KOPT-K1 (cell line): ENCODE data around the gene CCER1.

ENCODE experiments used
- H3K27ac ChIP-seq: fragments of 200-600 bp; sonication (generic); 2 replicates; pipeline ENCODE4 v1.5.1; 2016; ENCODE audit warnings: antibody characterized with exemption, mild to moderate bottlenecking, low read depth, low read length; ENCODE audit not compliant: poor library complexity, severe bottlenecking
- H3K36me3 ChIP-seq: fragments of 200-600 bp; sonication (generic); 2 replicates; pipeline ENCODE4 v1.5.1; 2017; ENCODE audit warnings: antibody characterized with exemption, mild to moderate bottlenecking, low read length, moderate library complexity; ENCODE audit not compliant: insufficient read depth
- H3K9me3 ChIP-seq: fragments of 200-600 bp; sonication (generic); 2 replicates; pipeline ENCODE4 v1.5.1; 2017; ENCODE audit warnings: antibody characterized with exemption, low read length, mild to moderate bottlenecking; ENCODE audit not compliant: insufficient read depth, poor library complexity, severe bottlenecking

The CCER1 gene

DNA sequence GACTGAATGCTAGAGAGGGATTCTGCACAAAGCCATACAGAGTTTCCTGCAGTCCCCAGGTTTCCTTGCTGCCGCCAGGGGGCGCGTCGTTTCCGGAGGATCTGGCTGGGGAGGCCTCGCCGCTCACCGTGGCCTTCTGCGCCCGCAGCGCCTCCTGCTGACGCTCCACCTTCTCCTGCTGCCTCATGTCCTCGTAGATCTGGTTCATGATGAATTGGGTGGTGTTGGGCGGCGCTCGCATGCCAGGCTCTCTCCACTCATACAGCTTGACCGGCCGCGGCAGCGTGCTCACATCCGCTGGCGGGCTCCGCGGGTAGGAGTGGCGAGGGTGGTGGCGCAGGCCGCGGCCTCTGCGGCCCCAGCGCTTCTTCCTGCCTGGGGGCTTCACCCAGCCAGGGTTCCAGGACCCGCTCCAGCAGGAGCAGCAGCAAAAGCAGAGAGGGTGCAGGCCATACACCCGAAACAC is 987 bp downstream of the CCER1 start:
- Histone ChIP-seq H3K36me3 (no peaks in the 10 kb centered on the region), H3K9me3 (no peaks in the 10 kb centered on the region), H3K27ac (no peak overlapping the region)

DNA sequence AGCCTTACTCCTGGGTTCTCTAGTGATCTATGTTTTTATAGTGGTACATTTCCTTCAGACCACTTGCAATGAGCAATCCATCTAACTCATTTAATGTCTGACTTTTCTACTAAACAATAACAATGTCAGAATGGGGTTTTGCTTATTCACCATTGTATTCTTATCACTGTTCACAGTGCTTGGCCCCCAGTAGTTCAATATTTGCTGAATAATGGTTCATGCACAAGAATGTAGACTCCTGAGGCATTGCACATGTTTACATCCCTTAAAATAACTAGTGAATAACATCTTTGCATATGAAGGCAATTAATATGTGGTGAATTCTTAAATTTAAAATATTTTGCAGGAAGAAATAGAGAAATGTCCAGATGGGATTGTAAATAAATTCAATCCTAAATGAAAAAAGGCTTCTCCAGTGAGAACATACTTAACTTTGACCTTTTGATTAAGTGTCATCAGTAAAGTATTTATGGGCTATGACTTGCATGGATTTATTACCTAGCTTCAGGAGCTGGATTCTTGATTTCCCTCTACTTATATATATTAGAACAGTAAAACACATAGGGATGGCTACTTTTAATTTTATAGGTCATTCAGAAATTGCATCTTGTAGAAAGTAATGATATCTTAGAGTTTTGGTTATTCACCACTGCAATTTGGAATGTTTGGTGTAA is 3.4 kb downstream of the CCER1 start:
- Histone ChIP-seq H3K27ac (no peak overlapping the region), H3K36me3 (no peaks in the 10 kb centered on the region)

DNA sequence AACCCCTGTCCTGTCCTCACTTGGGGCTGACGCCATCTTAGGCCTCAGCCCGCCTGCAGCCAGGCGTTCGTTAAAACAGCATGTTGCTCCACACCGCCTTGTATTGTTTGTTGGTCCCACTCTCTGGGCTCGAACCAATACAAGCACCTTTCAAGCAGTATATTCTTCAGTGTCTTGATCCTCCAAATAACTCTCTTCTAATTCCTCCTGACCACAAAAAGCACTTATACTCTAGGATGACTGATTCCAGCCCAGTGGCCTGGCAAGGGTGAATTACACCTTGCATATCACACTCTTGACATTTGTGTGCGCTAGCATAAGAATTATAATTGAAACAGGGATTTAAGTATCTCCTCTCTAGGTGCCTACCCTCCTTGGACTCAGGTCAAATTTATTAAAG is 7.1 kb downstream of the CCER1 start:
- no peaks in the 10 kb centered on the region for H3K36me3 ChIP-seq
- no peak overlapping the region for H3K27ac ChIP-seq
- H3K9me3 ChIP-seq, result no peaks in the 10 kb centered on the region

More for the DNA sequence above, 3.4 kb downstream of the CCER1 start:
- no peaks in the 10 kb centered on the region for H3K9me3 ChIP-seq

DNA sequence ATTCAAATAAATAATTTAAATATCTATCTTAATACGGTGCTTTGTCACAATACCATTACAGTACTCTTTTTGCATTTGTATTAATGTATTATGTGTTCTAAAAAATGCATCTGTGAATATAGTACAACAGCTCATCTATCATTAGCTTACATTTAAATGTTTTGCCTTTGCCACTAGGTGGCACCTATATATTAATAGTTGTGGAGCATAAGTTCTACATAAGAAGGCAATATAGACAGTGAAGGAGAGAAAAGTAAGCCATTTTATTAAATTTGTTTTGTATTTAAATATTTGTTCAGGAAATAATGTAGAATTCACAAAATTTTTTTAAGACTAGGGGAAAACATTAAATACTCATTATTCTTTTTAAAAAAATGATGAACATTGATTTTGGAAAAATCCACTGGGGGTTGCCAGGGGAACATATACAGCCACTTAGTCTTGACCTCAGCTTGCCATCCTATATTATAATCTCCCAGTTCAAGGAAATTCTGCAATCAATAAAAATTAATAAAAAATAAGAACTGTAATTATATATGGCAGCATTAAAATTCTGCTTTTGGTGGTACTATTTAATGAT is 9.8 kb downstream of the CCER1 start:
- Histone ChIP-seq H3K9me3 (no peaks in the 10 kb centered on the region), H3K36me3 (no peaks in the 10 kb centered on the region), H3K27ac (no peak overlapping the region)

DNA sequence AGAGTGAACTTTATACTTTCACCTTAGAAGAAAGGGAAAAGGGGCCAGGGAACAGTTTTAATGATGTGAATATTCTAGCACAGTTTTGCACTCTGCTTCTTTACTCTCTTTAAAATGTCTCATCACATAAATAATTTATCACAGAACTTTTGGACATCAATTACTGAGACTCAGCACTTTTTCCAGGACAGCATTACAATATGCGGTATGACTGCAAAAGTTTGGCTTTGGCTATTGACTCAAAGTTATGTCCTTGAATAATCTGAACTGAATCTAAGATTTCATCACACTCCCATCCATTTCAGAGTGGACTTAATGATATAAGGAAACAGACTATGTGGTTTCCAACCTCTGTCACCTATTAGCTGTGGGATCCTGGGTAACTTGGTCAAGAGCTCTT is 11.7 kb downstream of the CCER1 start:
- H3K9me3 ChIP-seq, result no peaks in the 10 kb centered on the region
- H3K27ac ChIP-seq, result no peak overlapping the region
- no peaks in the 10 kb centered on the region for H3K36me3 ChIP-seq

DNA sequence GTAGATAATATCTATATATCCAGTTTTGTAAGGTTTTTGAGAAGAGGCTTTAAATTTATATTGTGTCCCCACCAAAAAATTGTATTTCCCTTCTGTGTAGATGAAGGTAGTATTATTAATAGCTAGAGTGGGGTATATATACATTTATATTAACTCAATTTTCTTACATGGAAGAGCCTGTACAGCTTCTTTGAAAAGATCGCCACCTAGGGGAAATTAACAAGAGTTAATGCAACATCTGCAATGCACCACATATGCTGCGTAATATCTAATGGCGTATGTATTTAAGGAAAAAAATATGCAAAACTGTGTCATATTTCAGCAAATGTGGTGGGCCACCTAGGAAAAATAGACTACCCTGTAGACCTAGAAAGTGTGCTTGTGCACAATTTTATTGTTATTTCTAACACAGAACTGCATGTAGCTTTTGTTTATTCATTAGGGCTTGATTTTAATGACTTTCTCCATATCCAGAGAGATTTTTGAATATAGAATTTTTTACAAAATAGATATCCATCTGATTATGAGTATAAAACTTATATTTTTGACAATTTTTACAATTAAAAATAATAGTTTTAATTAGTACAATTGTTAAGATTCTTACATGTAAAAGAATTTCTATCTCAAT is 14.0 kb downstream of the CCER1 start:
- no peaks in the 10 kb centered on the region for H3K9me3 ChIP-seq
- no peak overlapping the region for H3K27ac ChIP-seq
- H3K36me3 ChIP-seq, result no peaks in the 10 kb centered on the region

DNA sequence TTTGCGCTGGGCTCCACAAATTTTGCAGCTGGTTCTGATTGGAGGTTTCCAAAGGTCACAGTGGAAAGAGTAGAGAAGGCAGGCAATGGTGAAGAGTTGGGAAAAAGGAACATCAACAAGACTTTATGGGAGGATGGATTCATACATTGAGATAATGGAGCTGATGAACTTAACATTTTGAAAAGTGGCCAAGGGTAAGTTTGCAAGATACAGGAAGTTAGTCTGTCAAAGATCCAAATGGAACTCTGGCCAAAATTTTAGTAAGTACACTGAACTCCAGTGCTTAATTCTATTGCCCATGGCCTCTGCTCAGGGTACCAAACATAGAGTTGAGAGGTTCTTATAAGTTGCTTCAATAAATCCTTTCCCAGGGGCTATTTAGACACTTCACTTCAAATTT is 15.6 kb downstream of the CCER1 start:
- Histone ChIP-seq H3K9me3 (no peaks in the 10 kb centered on the region), H3K36me3 (no peaks in the 10 kb centered on the region), H3K27ac (no peak overlapping the region)

DNA sequence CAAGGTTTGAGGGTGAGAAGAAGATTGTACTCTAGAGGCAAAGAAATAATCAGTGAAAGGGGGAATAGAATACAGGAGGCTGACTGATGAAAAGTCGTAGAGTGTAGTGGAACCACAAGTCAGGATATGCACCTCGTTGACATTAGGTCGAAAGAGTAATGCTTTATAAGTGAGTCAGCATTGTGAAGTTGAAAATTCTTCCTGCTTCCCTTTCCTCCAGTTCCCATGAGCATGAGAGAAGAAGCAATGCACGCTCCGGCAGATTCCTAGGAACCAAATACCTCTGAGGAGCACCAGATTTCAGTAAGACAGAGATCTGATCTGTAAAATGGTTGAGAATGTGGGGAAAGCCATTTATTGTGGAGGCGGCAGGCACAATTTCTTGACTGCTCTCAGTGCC is 16.5 kb downstream of the CCER1 start:
- Histone ChIP-seq H3K27ac (no peak overlapping the region), H3K36me3 (no peaks in the 10 kb centered on the region), H3K9me3 (no peaks in the 10 kb centered on the region)

DNA sequence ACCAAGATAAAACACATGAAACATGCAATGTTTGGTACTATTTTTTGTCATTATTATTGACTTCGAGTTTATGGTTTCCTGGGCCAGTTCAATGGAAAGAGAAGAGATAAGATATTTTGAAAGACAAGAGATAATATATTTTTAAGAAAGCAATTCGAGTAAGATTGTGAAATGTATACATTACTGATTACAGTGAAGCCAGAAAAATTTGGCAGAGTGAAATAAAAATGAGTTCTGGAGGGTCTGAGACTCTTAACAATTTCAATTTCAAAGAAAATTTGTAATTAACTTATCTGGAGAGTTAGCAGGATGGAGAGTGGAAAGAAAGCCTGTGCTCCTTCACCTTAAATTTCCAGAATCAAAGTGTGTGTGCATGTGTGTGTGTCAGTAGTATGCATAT is 17.3 kb downstream of the CCER1 start:
- Histone ChIP-seq H3K27ac (no peak overlapping the region), H3K36me3 (no peaks in the 10 kb centered on the region), H3K9me3 (no peaks in the 10 kb centered on the region)

DNA sequence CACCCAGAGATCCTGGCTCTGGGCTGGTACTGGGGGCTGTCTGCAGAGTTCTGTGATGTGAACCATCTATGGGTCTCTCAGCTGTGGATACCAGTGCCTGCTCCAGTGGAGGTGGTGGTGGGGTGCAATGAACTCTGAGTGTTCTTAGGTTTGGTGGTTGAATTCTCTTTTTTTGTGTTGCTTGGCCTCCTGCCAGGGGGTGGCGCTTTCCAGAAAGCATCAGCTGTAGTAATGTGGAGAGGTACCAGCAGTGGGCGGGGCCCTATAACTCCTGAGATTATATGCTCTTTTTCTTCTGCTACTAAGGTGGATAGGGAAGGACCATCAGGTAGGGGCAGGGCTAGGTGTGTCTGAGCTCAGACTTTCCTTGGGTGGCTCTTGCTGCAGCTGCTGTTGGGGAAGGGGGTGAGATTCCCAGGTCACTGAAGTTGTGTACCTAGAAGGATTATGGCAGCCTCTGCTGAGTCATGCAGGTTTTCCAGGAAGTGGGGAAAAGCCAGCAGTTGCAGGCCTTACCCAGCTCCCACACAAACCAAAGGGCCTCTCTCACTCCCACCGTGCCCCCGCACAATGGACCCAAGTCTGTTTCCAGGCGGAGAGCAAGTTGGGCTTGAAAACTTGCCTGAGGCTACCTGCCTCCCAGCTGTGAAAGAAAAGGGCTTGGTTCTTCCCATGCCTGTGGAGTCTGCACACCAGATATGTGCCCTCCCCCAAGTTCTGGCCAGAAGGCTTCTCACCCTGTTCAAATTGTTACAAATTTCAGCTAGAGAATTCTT is 18.6 kb downstream of the CCER1 start:
- no peaks in the 10 kb centered on the region for H3K36me3 ChIP-seq
- H3K27ac ChIP-seq, result no peak overlapping the region
- H3K9me3 ChIP-seq, result no peaks in the 10 kb centered on the region

DNA sequence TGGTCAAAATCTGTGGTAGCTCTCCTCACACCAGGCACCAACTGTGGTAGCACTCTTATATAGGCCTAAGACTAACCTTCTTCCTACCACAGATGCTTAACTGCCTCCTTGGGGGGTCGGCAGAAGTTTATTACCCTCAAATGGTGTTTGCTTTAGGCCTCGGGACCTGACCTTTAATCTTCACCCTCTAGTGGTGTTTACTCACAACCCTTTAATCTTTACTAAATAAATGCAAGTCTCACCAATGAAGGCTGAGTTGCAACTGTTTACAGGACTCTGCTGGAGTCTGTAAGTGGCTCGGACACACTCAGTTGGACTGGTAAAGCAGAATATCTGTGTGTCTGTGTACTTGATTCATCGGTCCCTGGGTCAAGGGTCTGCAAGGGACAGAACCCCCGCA is 29.4 kb downstream of the CCER1 start:
- H3K36me3 ChIP-seq, result no peaks in the 10 kb centered on the region

DNA sequence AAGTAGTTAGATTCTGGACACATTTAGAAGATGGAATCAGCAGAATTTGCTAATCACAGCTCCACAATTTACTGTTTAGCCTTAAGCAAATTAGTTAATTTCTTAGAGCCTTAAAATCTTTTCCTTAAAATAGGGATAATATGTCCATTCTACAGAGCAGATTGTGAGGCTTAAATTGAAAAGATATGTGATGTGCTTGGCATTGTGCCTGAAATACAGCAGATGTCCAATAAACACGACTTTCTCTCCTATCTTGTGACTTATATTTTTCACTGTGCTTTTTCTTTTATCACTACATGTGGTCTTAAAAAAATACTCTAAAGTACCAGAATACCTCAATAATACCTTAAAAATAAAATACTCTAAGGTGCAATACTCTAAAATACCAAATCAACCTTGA is 30.6 kb downstream of the CCER1 start:
- no peaks in the 10 kb centered on the region for H3K36me3 ChIP-seq
- H3K27ac ChIP-seq, result no peak overlapping the region
- H3K9me3 ChIP-seq, result no peaks in the 10 kb centered on the region

More for the DNA sequence above, 29.4 kb downstream of the CCER1 start:
- Histone ChIP-seq H3K9me3 (no peaks in the 10 kb centered on the region), H3K27ac (no peak overlapping the region)

DNA sequence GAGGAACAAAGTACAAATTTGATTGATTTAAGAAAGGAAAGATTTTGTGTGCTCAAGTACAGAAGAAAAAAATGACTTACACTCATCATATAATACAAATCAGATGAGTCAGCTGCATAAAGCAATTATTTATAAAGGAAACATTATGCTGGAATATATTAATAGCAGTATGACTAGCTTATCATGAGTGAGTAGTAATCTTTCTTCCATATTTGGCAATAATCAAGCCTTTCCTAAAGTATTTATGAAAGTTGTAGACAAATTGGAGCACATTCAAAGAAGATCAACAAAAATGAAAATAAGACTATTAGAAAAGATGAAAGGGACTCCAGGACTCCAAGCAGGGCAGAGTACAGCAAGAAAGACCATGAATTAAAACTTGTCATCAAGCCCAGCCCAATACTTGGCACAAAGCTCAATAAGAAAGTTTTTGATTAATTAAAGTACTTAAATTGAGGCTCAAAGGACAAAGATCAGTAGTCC is 32.8 kb downstream of the CCER1 start:
- Histone ChIP-seq H3K27ac (no peak overlapping the region), H3K9me3 (no peaks in the 10 kb centered on the region), H3K36me3 (no peaks in the 10 kb centered on the region)

DNA sequence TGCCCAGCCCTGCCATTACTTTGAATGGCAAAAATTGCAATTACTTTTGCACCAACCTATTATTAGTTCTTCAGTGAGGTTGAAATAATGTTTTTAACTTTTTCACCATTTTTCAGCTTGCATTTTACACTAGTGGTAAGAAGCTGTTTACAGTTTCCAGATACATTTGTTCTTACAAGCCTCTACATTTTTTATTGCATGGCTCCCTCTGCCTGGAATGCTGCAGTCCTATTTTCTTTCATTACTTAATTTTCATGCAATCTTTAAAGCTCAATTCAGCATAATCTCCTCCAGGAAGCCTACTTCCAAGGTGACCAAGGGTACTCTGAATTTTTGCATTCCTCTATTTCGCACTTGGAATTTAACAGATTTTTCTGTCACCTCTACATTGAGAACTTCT is 33.4 kb downstream of the CCER1 start:
- Histone ChIP-seq H3K9me3 (no peaks in the 10 kb centered on the region), H3K27ac (no peak overlapping the region)

DNA sequence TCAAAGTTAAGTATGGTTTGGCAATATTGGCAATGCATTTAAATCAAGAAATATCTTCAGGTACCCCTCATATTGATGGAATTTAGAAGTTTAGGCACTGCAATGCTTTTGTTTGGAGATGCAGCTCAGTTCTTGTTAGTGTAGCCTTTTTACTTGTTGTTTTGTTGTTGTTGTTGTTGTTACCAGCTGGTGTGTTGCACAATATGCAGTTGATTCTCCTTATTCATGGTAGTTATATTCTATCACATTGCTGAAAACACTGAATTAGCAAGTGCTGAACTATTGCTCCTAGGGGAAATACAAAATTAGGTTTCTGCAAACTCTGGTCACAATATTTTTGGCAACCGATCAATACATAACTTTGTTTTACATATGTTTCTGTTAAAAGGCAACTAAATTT is 34.8 kb downstream of the CCER1 start:
- Histone ChIP-seq H3K36me3 (no peaks in the 10 kb centered on the region), H3K9me3 (no peaks in the 10 kb centered on the region), H3K27ac (no peak overlapping the region)

More for the DNA sequence above, 33.4 kb downstream of the CCER1 start:
- no peaks in the 10 kb centered on the region for H3K36me3 ChIP-seq
